CD14-positive monocyte (primary cell): ENCODE results near the gene NEDD4L. TPM values are rescaled to one million over a fixed set of nuclear protein-coding genes. Genes with fewer than 3 reads are reported as not detected.

ENCODE experiments used
- DNase-seq, 3 donors: peaks; one replicate each; pipeline ENCODE4 v3.0.0-alpha.2; 2011 to 2022
- H2AFZ ChIP-seq: 2 replicates; pipeline ENCODE4 v1.6.0; 2012; ENCODE audit warnings: mild to moderate bottlenecking, low read depth, low read length, inconsistent platforms; ENCODE audit not compliant: insufficient read depth, poor library complexity, severe bottlenecking
- H3K27ac ChIP-seq, 2 donors: 1 replicate in 1 of 2; 2 replicates in 1 of 2; pipeline ENCODE4 v1.5.1; 2012 to 2013; ENCODE audit warnings: low read length in 2 of 2, control low read depth in 1 of 2, inconsistent platforms in 1 of 2, low read depth in 1 of 2, mild to moderate bottlenecking in 1 of 2
- H3K27me3 ChIP-seq, 2 donors: one replicate each; pipeline versions ENCODE4 v1.6.0 to v1.6.1; 2011 to 2013; ENCODE audit warnings: low read length in 2 of 2; ENCODE audit not compliant: control insufficient read depth in 2 of 2, insufficient read depth in 2 of 2
- H3K36me3 ChIP-seq, 2 donors: replicated peaks in 1 of 2; 1 replicate in 1 of 2; 2 replicates in 1 of 2; pipeline versions ENCODE4 v1.5.1 to v1.6.1; 2012 to 2013; ENCODE audit warnings: low read length in 2 of 2, control low read depth in 1 of 2, inconsistent platforms in 1 of 2, mild to moderate bottlenecking in 1 of 2; ENCODE audit not compliant: insufficient read depth in 2 of 2, control insufficient read depth in 1 of 2
- H3K4me1 ChIP-seq, 2 donors: 1 replicate in 1 of 2; 2 replicates in 1 of 2; pipeline versions ENCODE4 v1.5.1 to v1.6.1; 2012 to 2013; ENCODE audit warnings: low read length in 2 of 2, control low read depth in 1 of 2, inconsistent platforms in 1 of 2, mild to moderate bottlenecking in 1 of 2, moderate library complexity in 1 of 2; ENCODE audit not compliant: insufficient read depth in 2 of 2, control insufficient read depth in 1 of 2
- H3K4me2 ChIP-seq: replicated peaks from 2 replicates; pipeline ENCODE3; 2012; ENCODE audit warnings: low read length, moderate library complexity, mild to moderate bottlenecking; ENCODE audit not compliant: poor library complexity, severe bottlenecking; ENCODE audit errors: extremely low read depth
- H3K4me3 ChIP-seq, 3 experiments: fragments of 200-600 bp in 1 of 3; sonication (generic) in 1 of 3; replicated peaks in 1 of 3; 1 replicate in 2 of 3; 2 replicates in 1 of 3; pipeline ENCODE4 v1.5.1; 2011 to 2013; ENCODE audit warnings: low read length in 3 of 3, mild to moderate bottlenecking in 3 of 3, control low read depth in 2 of 3, low read depth in 2 of 3, inconsistent platforms in 1 of 3, moderate library complexity in 1 of 3
- H3K79me2 ChIP-seq: 2 replicates; pipeline ENCODE4 v1.6.0; 2012; ENCODE audit warnings: mild to moderate bottlenecking, control low read depth, inconsistent platforms, low read length, moderate library complexity; ENCODE audit not compliant: insufficient read depth
- H3K9ac ChIP-seq: 2 replicates; pipeline ENCODE4 v1.6.0; 2017; ENCODE audit warnings: low read length, mild to moderate bottlenecking; ENCODE audit not compliant: insufficient read depth, poor library complexity, severe bottlenecking
- H3K9me3 ChIP-seq, 2 donors: replicated peaks in 1 of 2; 1 replicate in 1 of 2; 2 replicates in 1 of 2; pipeline versions ENCODE4 v1.5.1 to v1.6.1; 2012 to 2013; ENCODE audit warnings: low read length in 2 of 2, control low read depth in 1 of 2; ENCODE audit not compliant: control insufficient read depth in 1 of 2, insufficient read depth in 1 of 2
- H4K20me1 ChIP-seq: 2 replicates; pipeline ENCODE4 v1.6.0; 2012; ENCODE audit warnings: mild to moderate bottlenecking, low read length, control low read depth, moderate library complexity; ENCODE audit not compliant: insufficient read depth
- H3K27ac Mint-ChIP-seq, 7 donors: one replicate each; pipeline ENCODE4 v1.8.0; 2020; ENCODE audit warnings: mild to moderate bottlenecking in 7 of 7, mixed read lengths in 7 of 7, moderate library complexity in 6 of 7, inconsistent platforms in 2 of 7
- H3K27me3 Mint-ChIP-seq, 3 donors: one replicate each; pipeline ENCODE4 v1.8.0; 2021 to 2022; ENCODE audit warnings: low read depth in 3 of 3, mild to moderate bottlenecking in 3 of 3, mixed read lengths in 3 of 3, moderate library complexity in 3 of 3, inconsistent platforms in 1 of 3
- H3K36me3 Mint-ChIP-seq, 2 donors: one replicate each; pipeline ENCODE4 v1.8.0; 2020; ENCODE audit warnings: mixed read lengths in 2 of 2, inconsistent platforms in 1 of 2, mild to moderate bottlenecking in 1 of 2
- H3K4me1 Mint-ChIP-seq: one replicate; pipeline ENCODE4 v1.8.0; 2020; ENCODE audit warnings: mild to moderate bottlenecking, mixed read lengths
- H3K4me3 Mint-ChIP-seq, 2 donors: one replicate each; pipeline ENCODE4 v1.8.0; 2020; ENCODE audit warnings: mild to moderate bottlenecking in 2 of 2, mixed read lengths in 2 of 2, moderate library complexity in 1 of 2
- H3K9me3 Mint-ChIP-seq, 7 donors: one replicate each; pipeline ENCODE4 v1.8.0; 2020 to 2022; ENCODE audit warnings: mixed read lengths in 7 of 7, mild to moderate bottlenecking in 6 of 7, moderate library complexity in 6 of 7, inconsistent platforms in 2 of 7
- WGBS: methylation state at CpG from one replicate; pipeline ENCODE4 v1.1.5; 2013; ENCODE audit warnings: missing lambda C conversion rate; ENCODE audit not compliant: insufficient coverage; 5-methylcytosine and 5-hydroxymethylcytosine counted together
- intact Hi-C, 2 donors: fragments of 100-400 bp; cut with micrococcal nuclease; formaldehyde crosslinking; loops; one replicate each; pipeline versions ENCODE4 v1.15.0 to v1.15.1; 2023
- polyA plus RNA-seq, 3 donors: library from polyadenylated mRNA; depleted of rRNA in 1 of 3; unstranded in 2 of 3; stranded (reverse) in 1 of 3; fragments of 300-500 nt in 2 of 3; fragments of >200 nt in 1 of 3; fragmentation: Illumina TruSeq in 2 of 3; gene quantifications; 1 replicate in 2 of 3; 2 replicates in 1 of 3; pipeline ENCODE4 v1.2.3, GENCODE V29; 2012 to 2021
- TF ChIP-seq, protein P1 (sequence below): fragments of 200-600 bp; IDR thresholded peaks from one replicate; pipeline ENCODE4 v1.8.0; 2022; ENCODE audit warnings: antibody characterized with exemption, mild to moderate bottlenecking

The NEDD4L gene
- polyA plus RNA-seq, 3 donors, result 2.5 to 5.2 (median 4.5) TPM

DNA sequence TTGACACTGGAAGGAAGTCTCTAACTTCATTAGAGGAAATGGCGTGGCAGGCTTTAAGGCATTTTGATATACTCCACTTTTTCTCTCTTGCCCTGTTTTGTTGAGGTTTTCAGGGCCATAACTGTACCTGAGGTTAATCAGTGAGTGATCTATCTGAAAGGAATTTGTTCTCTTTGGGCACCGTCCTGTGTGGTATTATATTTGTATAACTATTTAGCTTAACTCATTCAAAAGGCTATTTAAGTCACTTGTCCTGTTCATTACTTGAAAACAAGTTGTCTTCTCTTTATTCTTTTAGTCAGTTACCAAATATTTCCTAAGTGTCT is 180.4 kb downstream of the NEDD4L start:
- H3K36me3 Mint-ChIP-seq, result no peaks in the 10 kb centered on the region
- Histone ChIP-seq H3K9ac (no peak overlapping the region), H3K79me2 (no peaks in the 10 kb centered on the region), H4K20me1 (no peaks in the 10 kb centered on the region), H3K4me1 (peaks cover 3 to 30% of the 10 kb centered on the region in 2 donors), H2AFZ (no peak overlapping the region), H3K27me3 (peaks cover 11 to 43% of the 10 kb centered on the region in 2 donors), H3K4me3 (no peak overlapping the region), H3K4me2 (no peak overlapping the region), H3K27ac (no peak overlapping the region), H3K36me3 (no peaks in the 10 kb centered on the region), H3K9me3 (no peaks in the 10 kb centered on the region)
- H3K27me3 Mint-ChIP-seq, result peaks cover 35 to 49% (median 47%) of the 10 kb centered on the region in 3 donors
- intact Hi-C loops, result loop anchor here (10.0 kb wide), 2 partner anchors 80 to 90 kb away; no protein-coding TSS in a partner anchor
- no peak for DNase-seq
- H3K9me3 Mint-ChIP-seq, result peaks cover 0 to 3% (median 0%) of the 10 kb centered on the region in 7 donors
- TF ChIP-seq, protein P1, sequence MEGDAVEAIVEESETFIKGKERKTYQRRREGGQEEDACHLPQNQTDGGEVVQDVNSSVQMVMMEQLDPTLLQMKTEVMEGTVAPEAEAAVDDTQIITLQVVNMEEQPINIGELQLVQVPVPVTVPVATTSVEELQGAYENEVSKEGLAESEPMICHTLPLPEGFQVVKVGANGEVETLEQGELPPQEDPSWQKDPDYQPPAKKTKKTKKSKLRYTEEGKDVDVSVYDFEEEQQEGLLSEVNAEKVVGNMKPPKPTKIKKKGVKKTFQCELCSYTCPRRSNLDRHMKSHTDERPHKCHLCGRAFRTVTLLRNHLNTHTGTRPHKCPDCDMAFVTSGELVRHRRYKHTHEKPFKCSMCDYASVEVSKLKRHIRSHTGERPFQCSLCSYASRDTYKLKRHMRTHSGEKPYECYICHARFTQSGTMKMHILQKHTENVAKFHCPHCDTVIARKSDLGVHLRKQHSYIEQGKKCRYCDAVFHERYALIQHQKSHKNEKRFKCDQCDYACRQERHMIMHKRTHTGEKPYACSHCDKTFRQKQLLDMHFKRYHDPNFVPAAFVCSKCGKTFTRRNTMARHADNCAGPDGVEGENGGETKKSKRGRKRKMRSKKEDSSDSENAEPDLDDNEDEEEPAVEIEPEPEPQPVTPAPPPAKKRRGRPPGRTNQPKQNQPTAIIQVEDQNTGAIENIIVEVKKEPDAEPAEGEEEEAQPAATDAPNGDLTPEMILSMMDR, result no peak
- H3K4me1 Mint-ChIP-seq, result peaks cover 42% of the 10 kb centered on the region
- peak overlapping the region in 1 of 2 donors; percentile 74 for H3K4me3 Mint-ChIP-seq
- WGBS, result 86% methylated on average over 1 of the region's 2 CpGs
- peak overlapping the region in 1 of 7 donors; percentile 21 for H3K27ac Mint-ChIP-seq

DNA sequence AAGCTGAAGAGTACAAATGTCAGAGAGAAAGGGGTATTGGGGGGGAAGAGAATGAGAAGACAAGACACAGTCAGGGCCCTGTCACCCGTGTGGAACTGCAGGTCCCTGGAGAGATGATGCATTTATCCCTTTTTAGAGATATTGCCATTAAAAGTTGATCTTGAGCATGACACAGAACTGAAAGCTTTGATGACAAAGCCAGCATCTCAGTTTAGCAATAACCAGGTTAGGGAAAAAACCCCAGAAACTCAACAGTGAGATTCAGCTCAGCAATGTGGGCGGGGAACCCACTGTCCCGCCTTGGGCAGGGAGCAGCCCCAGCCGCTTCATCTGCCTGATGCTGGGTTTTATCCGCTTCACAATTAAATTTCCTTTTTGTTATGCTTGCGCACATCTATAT is 181.1 kb downstream of the NEDD4L start:
- Histone ChIP-seq H3K27me3 (peaks cover 6 to 36% of the 10 kb centered on the region in 2 donors), H3K9me3 (no peaks in the 10 kb centered on the region), H3K27ac (no peak overlapping the region), H3K9ac (no peak overlapping the region), H4K20me1 (no peaks in the 10 kb centered on the region), H3K4me1 (peaks cover 3 to 28% of the 10 kb centered on the region in 2 donors), H3K4me2 (no peak overlapping the region), H3K4me3 (no peak overlapping the region), H2AFZ (no peak overlapping the region), H3K79me2 (no peaks in the 10 kb centered on the region), H3K36me3 (no peaks in the 10 kb centered on the region)
- Mint-ChIP-seq H3K27me3 (peaks cover 30 to 47% (median 42%) of the 10 kb centered on the region in 3 donors), H3K4me1 (peaks cover 42% of the 10 kb centered on the region), H3K36me3 (no peaks in the 10 kb centered on the region), H3K27ac (no peak overlapping the region), H3K9me3 (peaks cover 0 to 3% (median 0%) of the 10 kb centered on the region in 7 donors), H3K4me3 (no peak overlapping the region)
- DNase-seq, result peak in 1 of 3 donors; percentile 27
- WGBS, result 93% methylated on average over 3 of the region's 6 CpGs
- TF ChIP-seq, protein P1, result no peak
- intact Hi-C loops, result loop anchor here (10.0 kb wide), 2 partner anchors 80 to 90 kb away; no protein-coding TSS in a partner anchor
